GM18499 (cell line): ENCODE results near the gene CFL2.

Experiments used
- ATAC-seq: cut with Tn5 transposase; IDR thresholded peaks from one replicate; pipeline ENCODE4 v1.9.1; 2021; ENCODE audit warnings: moderate number of reproducible peaks; ENCODE audit not compliant: insufficient read depth, unreplicated experiment

CFL2 gene

GRCh38 chr14:34678306-34678705 lies 36.1 kb downstream of the CFL2 start:
- ATAC-seq, result no peak

GRCh38 chr14:34676516-34677211 lies 37.7 kb downstream of the CFL2 start:
- no peak for ATAC-seq

- no peak for ATAC-seq
These were observed 40.7 kb downstream of the CFL2 start for GRCh38 chr14:34673702-34674101.

DNA sequence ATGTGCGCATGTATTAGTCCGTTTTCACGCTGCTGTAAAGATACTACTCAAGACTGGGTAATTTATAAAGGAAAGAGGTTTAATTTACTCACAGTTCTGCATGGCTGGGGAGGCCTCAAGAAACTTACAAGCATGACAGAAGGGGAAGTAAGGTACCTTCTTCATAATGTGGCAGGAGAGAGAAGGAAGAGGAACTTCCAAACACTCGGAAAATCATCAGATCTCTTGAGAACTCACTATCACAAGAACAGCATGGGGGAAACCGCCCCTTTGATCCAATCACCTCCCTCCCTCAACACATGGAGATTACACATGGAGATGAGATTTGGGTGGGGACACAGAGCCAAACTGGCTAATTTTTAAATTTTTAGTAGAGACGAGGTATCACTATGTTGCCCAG lies 42.7 kb downstream of the CFL2 start:
- ATAC-seq, result no peak

- ATAC-seq, result no peak
These were observed 46.3 kb downstream of the CFL2 start for GRCh38 chr14:34668111-34668510.

GRCh38 chr14:34667007-34667406 lies 47.4 kb downstream of the CFL2 start:
- ATAC-seq, result no peak

GRCh38 chr14:34665785-34666435 lies 48.5 kb downstream of the CFL2 start:
- ATAC-seq, result no peak

DNA sequence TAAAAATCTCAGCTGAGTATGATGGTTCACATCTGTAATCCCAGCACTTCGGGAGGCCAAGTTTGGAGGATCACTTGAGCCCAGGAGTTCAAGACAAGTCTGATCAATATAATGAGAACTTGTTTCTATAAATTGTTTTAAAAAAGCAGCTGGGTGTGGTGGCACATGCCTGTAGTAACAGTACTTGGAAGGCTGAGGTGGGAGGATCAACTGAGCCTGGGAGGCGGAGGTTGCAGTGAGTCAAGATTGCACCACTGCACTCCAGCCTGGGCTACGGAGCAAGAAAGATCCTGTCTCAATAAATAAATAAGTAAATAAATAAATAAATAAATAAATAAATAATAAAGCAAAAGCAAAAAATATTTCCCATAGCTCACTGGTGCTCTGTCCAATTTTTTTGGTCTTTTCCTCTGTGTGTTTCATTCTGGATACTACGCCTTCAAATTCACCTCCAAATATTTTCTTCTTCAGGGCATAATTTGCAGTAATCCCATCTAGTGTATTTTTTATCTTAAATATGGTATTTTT lies 51.8 kb downstream of the CFL2 start:
- no peak for ATAC-seq

GRCh38 chr14:34660796-34661195 lies 53.6 kb downstream of the CFL2 start:
- ATAC-seq, result no peak
